ENCODE measurements around the gene BRF1.
"Not testable (repeated sequence)": the region's sequence is repeated elsewhere in the genome, so short reads cannot be mapped to it uniquely, and the experiment has no call there.

BRF1 gene

GRCh38 chr14:105281371-105282097 is 19.3 kb downstream of the BRF1 start:
- no peak overlapping the region for H3K4me3 ChIP-seq (ENCODE audit: low read length)
- peaks cover 3% of the 10 kb centered on the region for H3K36me3 ChIP-seq (ENCODE audit: insufficient read depth, low read length)
- no peak overlapping the region for H3K4me2 ChIP-seq (ENCODE audit: low read length)
- H3K4me1 ChIP-seq (ENCODE audit: control insufficient read depth, insufficient read depth, low read length) = no peaks in the 10 kb centered on the region
- no peaks in the 10 kb centered on the region for H3K27me3 ChIP-seq (ENCODE audit: control insufficient read depth, insufficient read depth, low read length)
- no peak overlapping the region for H3K9ac ChIP-seq (ENCODE audit: low read depth, low read length)
- no peaks in the 10 kb centered on the region for H3K9me3 ChIP-seq (replicated peaks; ENCODE audit: low read length)

- Histone ChIP-seq H3K9ac (ENCODE audit: low read depth, low read length) (no peak overlapping the region), H3K36me3 (ENCODE audit: insufficient read depth, low read length) (peaks cover 3% of the 10 kb centered on the region), H3K4me1 (ENCODE audit: control insufficient read depth, insufficient read depth, low read length) (peaks cover under 1% of the 10 kb centered on the region), H3K27me3 (ENCODE audit: control insufficient read depth, insufficient read depth, low read length) (no peaks in the 10 kb centered on the region), H3K9me3 (replicated peaks; ENCODE audit: low read length) (no peaks in the 10 kb centered on the region), H3K4me3 (ENCODE audit: low read length) (no peak overlapping the region), H3K4me2 (ENCODE audit: low read length) (no peak overlapping the region)
Measured at GRCh38 chr14:105280525-105280924, 20.3 kb downstream of the BRF1 start.

GRCh38 chr14:105279642-105280361 is 21.0 kb downstream of the BRF1 start:
- Histone ChIP-seq H3K9me3 (replicated peaks; ENCODE audit: low read length) (no peaks in the 10 kb centered on the region), H3K4me2 (ENCODE audit: low read length) (no peak overlapping the region), H3K9ac (ENCODE audit: low read depth, low read length) (no peak overlapping the region), H3K36me3 (ENCODE audit: insufficient read depth, low read length) (peaks cover 3% of the 10 kb centered on the region), H3K4me1 (ENCODE audit: control insufficient read depth, insufficient read depth, low read length) (peaks cover 4% of the 10 kb centered on the region), H3K4me3 (ENCODE audit: low read length) (no peak overlapping the region), H3K27me3 (ENCODE audit: control insufficient read depth, insufficient read depth, low read length) (no peaks in the 10 kb centered on the region)

- H3K4me1 ChIP-seq (ENCODE audit: control insufficient read depth, insufficient read depth, low read length); H3K27me3 ChIP-seq (ENCODE audit: control insufficient read depth, insufficient read depth, low read length); H3K9ac ChIP-seq (ENCODE audit: low read depth, low read length); H3K4me2 ChIP-seq (ENCODE audit: low read length); H3K9me3 ChIP-seq (replicated peaks; ENCODE audit: low read length); H3K36me3 ChIP-seq (ENCODE audit: insufficient read depth, low read length); H3K4me3 ChIP-seq (ENCODE audit: low read length): not testable (repeated sequence)
Measured at GRCh38 chr14:105277448-105277847, 23.4 kb downstream of the BRF1 start.

GRCh38 chr14:105275267-105275946 is 25.4 kb downstream of the BRF1 start:
- H3K36me3 ChIP-seq (ENCODE audit: insufficient read depth, low read length) = peaks cover 2% of the 10 kb centered on the region
- H3K4me1 ChIP-seq (ENCODE audit: control insufficient read depth, insufficient read depth, low read length) = peaks cover 4% of the 10 kb centered on the region
- no peaks in the 10 kb centered on the region for H3K9me3 ChIP-seq (replicated peaks; ENCODE audit: low read length)
- no peak overlapping the region for H3K4me3 ChIP-seq (ENCODE audit: low read length)
- H3K9ac ChIP-seq (ENCODE audit: low read depth, low read length) = no peak overlapping the region
- no peak overlapping the region for H3K4me2 ChIP-seq (ENCODE audit: low read length)
- no peaks in the 10 kb centered on the region for H3K27me3 ChIP-seq (ENCODE audit: control insufficient read depth, insufficient read depth, low read length)

GRCh38 chr14:105274637-105275036 is 26.2 kb downstream of the BRF1 start:
- no peak overlapping the region for H3K4me3 ChIP-seq (ENCODE audit: low read length)
- H3K27me3 ChIP-seq (ENCODE audit: control insufficient read depth, insufficient read depth, low read length) = no peaks in the 10 kb centered on the region
- H3K4me1 ChIP-seq (ENCODE audit: control insufficient read depth, insufficient read depth, low read length) = peaks cover 4% of the 10 kb centered on the region
- no peaks in the 10 kb centered on the region for H3K9me3 ChIP-seq (replicated peaks; ENCODE audit: low read length)
- no peak overlapping the region for H3K9ac ChIP-seq (ENCODE audit: low read depth, low read length)
- H3K4me2 ChIP-seq (ENCODE audit: low read length) = no peak overlapping the region
- H3K36me3 ChIP-seq (ENCODE audit: insufficient read depth, low read length) = no peaks in the 10 kb centered on the region

- Histone ChIP-seq H3K4me2 (ENCODE audit: low read length) (no peak overlapping the region), H3K4me3 (ENCODE audit: low read length) (no peak overlapping the region), H3K9ac (ENCODE audit: low read depth, low read length) (no peak overlapping the region), H3K36me3 (ENCODE audit: insufficient read depth, low read length) (no peaks in the 10 kb centered on the region), H3K4me1 (ENCODE audit: control insufficient read depth, insufficient read depth, low read length) (peaks cover 8% of the 10 kb centered on the region), H3K9me3 (replicated peaks; ENCODE audit: low read length) (no peaks in the 10 kb centered on the region), H3K27me3 (ENCODE audit: control insufficient read depth, insufficient read depth, low read length) (no peaks in the 10 kb centered on the region)
Measured at GRCh38 chr14:105273062-105273461, 27.7 kb downstream of the BRF1 start.

- Histone ChIP-seq H3K4me2 (ENCODE audit: low read length) (no peak overlapping the region), H3K9ac (ENCODE audit: low read depth, low read length) (no peak overlapping the region)
Measured at GRCh38 chr14:105272623-105273022, 28.2 kb downstream of the BRF1 start.

GRCh38 chr14:105271224-105271890 is 29.4 kb downstream of the BRF1 start:
- Histone ChIP-seq H3K27me3 (ENCODE audit: control insufficient read depth, insufficient read depth, low read length) (no peaks in the 10 kb centered on the region), H3K4me2 (ENCODE audit: low read length) (no peak overlapping the region), H3K9me3 (replicated peaks; ENCODE audit: low read length) (no peaks in the 10 kb centered on the region), H3K9ac (ENCODE audit: low read depth, low read length) (no peak overlapping the region), H3K36me3 (ENCODE audit: insufficient read depth, low read length) (peaks cover 3% of the 10 kb centered on the region), H3K4me3 (ENCODE audit: low read length) (no peak overlapping the region), H3K4me1 (ENCODE audit: control insufficient read depth, insufficient read depth, low read length) (peaks cover 10% of the 10 kb centered on the region)

More at GRCh38 chr14:105272623-105273022, 28.2 kb downstream of the BRF1 start:
- H3K4me1 ChIP-seq (ENCODE audit: control insufficient read depth, insufficient read depth, low read length) = peaks cover 10% of the 10 kb centered on the region
- no peak overlapping the region for H3K4me3 ChIP-seq (ENCODE audit: low read length)
- no peaks in the 10 kb centered on the region for H3K36me3 ChIP-seq (ENCODE audit: insufficient read depth, low read length)
- H3K27me3 ChIP-seq (ENCODE audit: control insufficient read depth, insufficient read depth, low read length) = no peaks in the 10 kb centered on the region
- H3K9me3 ChIP-seq (replicated peaks; ENCODE audit: low read length) = no peaks in the 10 kb centered on the region

- Histone ChIP-seq H3K9ac (ENCODE audit: low read depth, low read length) (no peak overlapping the region), H3K4me3 (ENCODE audit: low read length) (no peak overlapping the region), H3K27me3 (ENCODE audit: control insufficient read depth, insufficient read depth, low read length) (no peaks in the 10 kb centered on the region), H3K4me2 (ENCODE audit: low read length) (no peak overlapping the region), H3K36me3 (ENCODE audit: insufficient read depth, low read length) (peaks cover 3% of the 10 kb centered on the region), H3K4me1 (ENCODE audit: control insufficient read depth, insufficient read depth, low read length) (peaks cover 6% of the 10 kb centered on the region), H3K9me3 (replicated peaks; ENCODE audit: low read length) (no peaks in the 10 kb centered on the region)
Measured at GRCh38 chr14:105269405-105269804, 31.4 kb downstream of the BRF1 start.

GRCh38 chr14:105268736-105269354 is 32.0 kb downstream of the BRF1 start:
- H3K36me3 ChIP-seq (ENCODE audit: insufficient read depth, low read length) = peaks cover 3% of the 10 kb centered on the region
- H3K9ac ChIP-seq (ENCODE audit: low read depth, low read length) = no peak overlapping the region
- H3K4me3 ChIP-seq (ENCODE audit: low read length) = no peak overlapping the region
- H3K4me1 ChIP-seq (ENCODE audit: control insufficient read depth, insufficient read depth, low read length) = peaks cover 6% of the 10 kb centered on the region
- no peak overlapping the region for H3K4me2 ChIP-seq (ENCODE audit: low read length)
- no peaks in the 10 kb centered on the region for H3K9me3 ChIP-seq (replicated peaks; ENCODE audit: low read length)
- H3K27me3 ChIP-seq (ENCODE audit: control insufficient read depth, insufficient read depth, low read length) = no peaks in the 10 kb centered on the region
